SK-N-MC (cell line): ENCODE data around the gene LGI4.
"Not testable (repeated sequence)": the region's sequence is repeated elsewhere in the genome, so short reads cannot be mapped to it uniquely, and the experiment has no call there.

ENCODE experiments used
- DNase-seq: peaks from one replicate; pipeline ENCODE4 v3.0.0-alpha.2; 2011; ENCODE audit warnings: low read depth, low spot score
- H3K27ac ChIP-seq: fragments of 200-600 bp; sonication (generic); 2 replicates; pipeline ENCODE4 v1.5.1; 2016; ENCODE audit warnings: mixed run types
- H3K36me3 ChIP-seq: fragments of 200-600 bp; sonication (generic); 2 replicates; pipeline ENCODE4 v1.6.1; 2017; ENCODE audit warnings: antibody characterized with exemption, low read length, mixed read lengths; ENCODE audit not compliant: insufficient read depth
- H3K4me3 ChIP-seq: fragments of 200-600 bp; sonication (generic); 2 replicates; pipeline ENCODE4 v1.5.1; 2016
- H3K9ac ChIP-seq: fragments of 200-600 bp; sonication (generic); 2 replicates; pipeline ENCODE4 v1.8.0; 2017; ENCODE audit warnings: mixed run types, mixed read lengths; ENCODE audit not compliant: insufficient read length
- H3K9me3 ChIP-seq: fragments of 200-600 bp; sonication (generic); 2 replicates; pipeline ENCODE4 v1.6.1; 2017; ENCODE audit warnings: low read depth, mild to moderate bottlenecking, antibody characterized with exemption, low read length, moderate library complexity, mixed read lengths
- EZH2 ChIP-seq: fragments of 200-600 bp; sonication (generic); IDR thresholded peaks from one replicate; pipeline ENCODE4 v1.6.1; 2017; ENCODE audit warnings: antibody characterized with exemption
- FOXP2 ChIP-seq: optimal IDR thresholded peaks from 2 replicates; pipeline ENCODE3; 2011; ENCODE audit warnings: mild to moderate bottlenecking, moderate library complexity; ENCODE audit not compliant: insufficient read depth; ENCODE audit errors: extremely low read length, control extremely low read depth
- POLR2AphosphoS5 ChIP-seq: IDR thresholded peaks from 2 replicates; pipeline ENCODE4 v1.6.1; 2012; ENCODE audit warnings: mild to moderate bottlenecking, low read depth, low read length, borderline replicate concordance

LGI4 gene

GRCh38 chr19:35140207-35140961 is 5.5 kb upstream of the LGI4 start:
- Histone ChIP-seq H3K27ac (no peak overlapping the region), H3K4me3 (no peak overlapping the region), H3K36me3 (no peaks in the 10 kb centered on the region), H3K9me3 (no peaks in the 10 kb centered on the region), H3K9ac (no peak overlapping the region)
- no peak for DNase-seq
- no peak for TF ChIP-seq FOXP2
- no peak for TF ChIP-seq POLR2AphosphoS5
- TF ChIP-seq EZH2 = no peak

GRCh38 chr19:35138305-35138892 is 3.5 kb upstream of the LGI4 start, which contains the start of gene FXYD1:
FXYD1 (plus strand) TSS chr19:35138824; CDS start chr19:35140080, 1,256 bp downstream.
- TF ChIP-seq FOXP2 = no peak
- Histone ChIP-seq H3K27ac (no peak within 1 kb of the TSS), H3K9me3 (no peaks in the 10 kb centered on the region), H3K9ac (no peak within 1 kb of the TSS), H3K36me3 (no peaks in the 10 kb centered on the region), H3K4me3 (no peak within 1 kb of the TSS)
- no peak for DNase-seq

- no peaks in the 10 kb centered on the region for H3K9me3 ChIP-seq
- H3K4me3 ChIP-seq = no peak overlapping the region
- TF ChIP-seq FOXP2 (no peak), EZH2 (peak; percentile 39)
- no peaks in the 10 kb centered on the region for H3K36me3 ChIP-seq
- no peak overlapping the region for H3K9ac ChIP-seq
- DNase-seq = no peak
- H3K27ac ChIP-seq = no peak overlapping the region
Measured at GRCh38 chr19:35136977-35137702, 2.3 kb upstream of the LGI4 start.

GRCh38 chr19:35136231-35136630 is 1.4 kb upstream of the LGI4 start:
- TF ChIP-seq FOXP2 (no peak), EZH2 (no peak), POLR2AphosphoS5 (no peak)
- Histone ChIP-seq H3K27ac (no peak overlapping the region), H3K9ac (no peak overlapping the region), H3K4me3 (no peak overlapping the region), H3K36me3 (no peaks in the 10 kb centered on the region), H3K9me3 (no peaks in the 10 kb centered on the region)
- DNase-seq = no peak

GRCh38 chr19:35135389-35135909 is 590 bp upstream of the LGI4 start:
- TF ChIP-seq EZH2 (no peak), FOXP2 (no peak), POLR2AphosphoS5 (no peak)
- H3K36me3 ChIP-seq = no peaks in the 10 kb centered on the region
- no peak overlapping the region for H3K9ac ChIP-seq
- no peak overlapping the region for H3K4me3 ChIP-seq
- no peak overlapping the region for H3K27ac ChIP-seq
- no peak for DNase-seq
- H3K9me3 ChIP-seq = no peaks in the 10 kb centered on the region

- TF ChIP-seq FOXP2 = no peak
- TF ChIP-seq EZH2 = no peak
- no peak for TF ChIP-seq POLR2AphosphoS5
- H3K4me3 ChIP-seq = no peak overlapping the region
- H3K9me3 ChIP-seq = no peaks in the 10 kb centered on the region
- no peak overlapping the region for H3K9ac ChIP-seq
- no peak overlapping the region for H3K27ac ChIP-seq
- H3K36me3 ChIP-seq = no peaks in the 10 kb centered on the region
- no peak for DNase-seq
Measured at GRCh38 chr19:35133826-35134225, 1.0 kb downstream of the LGI4 start.

GRCh38 chr19:35132254-35132653 is 2.6 kb downstream of the LGI4 start:
- Histone ChIP-seq H3K9ac (no peak overlapping the region), H3K4me3 (no peak overlapping the region), H3K36me3 (no peaks in the 10 kb centered on the region), H3K9me3 (no peaks in the 10 kb centered on the region), H3K27ac (no peak overlapping the region)
- DNase-seq = no peak
- no peak for TF ChIP-seq EZH2
- no peak for TF ChIP-seq POLR2AphosphoS5
- TF ChIP-seq FOXP2 = no peak

- Histone ChIP-seq H3K36me3 (no peaks in the 10 kb centered on the region), H3K4me3 (no peak overlapping the region), H3K27ac (no peak overlapping the region), H3K9me3 (no peaks in the 10 kb centered on the region), H3K9ac (no peak overlapping the region)
- no peak for DNase-seq
- TF ChIP-seq POLR2AphosphoS5 = no peak
- TF ChIP-seq EZH2 = no peak
- TF ChIP-seq FOXP2 = no peak
Measured at GRCh38 chr19:35130761-35131720, 3.8 kb downstream of the LGI4 start.

- not testable (repeated sequence) for DNase-seq, H3K9me3 ChIP-seq, H3K4me3 ChIP-seq, H3K9ac ChIP-seq, H3K27ac ChIP-seq, H3K36me3 ChIP-seq
Measured at GRCh38 chr19:35129724-35130274, 5.1 kb downstream of the LGI4 start.
